Spleen (tissue), 11 donors: ENCODE results near the gene FARP1. TPM values are rescaled to one million over a fixed set of nuclear protein-coding genes. Genes with fewer than 3 reads are reported as not detected.

Source experiments
- DNase-seq: peaks from one replicate; pipeline ENCODE4 v3.0.0-alpha.2; 2020
- H3K27ac ChIP-seq, 8 donors: fragments of 200-600 bp; sonication (generic) in 7 of 8; 1 replicate in 4 of 8; 2 replicates in 4 of 8; pipeline versions ENCODE4 v1.5.0 to v1.8.0; 2016 to 2021; ENCODE audit warnings: inconsistent platforms in 4 of 8, mild to moderate bottlenecking in 4 of 8, moderate library complexity in 1 of 8
- H3K27me3 ChIP-seq, 7 donors: fragments of 200-600 bp; sonication (generic) in 6 of 7; replicated peaks in 1 of 7; 1 replicate in 4 of 7; 2 replicates in 3 of 7; pipeline versions ENCODE4 v1.5.0 to v1.8.0; 2016 to 2021; ENCODE audit warnings: inconsistent platforms in 3 of 7, mild to moderate bottlenecking in 1 of 7
- H3K36me3 ChIP-seq, 6 donors: fragments of 200-600 bp; sonication (generic) in 5 of 6; 1 replicate in 4 of 6; 2 replicates in 2 of 6; pipeline versions ENCODE4 v1.5.0 to v1.8.0; 2016 to 2021; ENCODE audit warnings: inconsistent platforms in 2 of 6
- H3K4me1 ChIP-seq, 6 donors: fragments of 200-600 bp; sonication (generic) in 5 of 6; 1 replicate in 3 of 6; 2 replicates in 3 of 6; pipeline versions ENCODE4 v1.5.0 to v1.8.0; 2016 to 2021; ENCODE audit warnings: inconsistent platforms in 3 of 6
- H3K4me3 ChIP-seq, 8 donors: fragments of 200-600 bp; sonication (generic) in 7 of 8; 1 replicate in 4 of 8; 2 replicates in 4 of 8; pipeline versions ENCODE4 v1.5.0 to v1.8.0; 2016 to 2021; ENCODE audit warnings: inconsistent platforms in 4 of 8, mild to moderate bottlenecking in 4 of 8, moderate library complexity in 2 of 8
- H3K9me3 ChIP-seq, 8 donors: fragments of 200-600 bp; sonication (generic) in 7 of 8; 1 replicate in 4 of 8; 2 replicates in 4 of 8; pipeline versions ENCODE4 v1.5.0 to v1.8.0; 2016 to 2021; ENCODE audit warnings: inconsistent platforms in 4 of 8
- CTCF ChIP-seq, 11 experiments: fragments of 200-600 bp in 7 of 11; fragments of 450-650 bp in 4 of 11; sonication (generic) in 4 of 11; IDR thresholded peaks in 8 of 11; conservative IDR thresholded peaks in 3 of 11; 1 replicate in 7 of 11; 2 replicates in 4 of 11; pipeline versions ENCODE4 v1.4.0 to v1.8.0; 2016 to 2021; ENCODE audit warnings: antibody characterized with exemption in 11 of 11, inconsistent platforms in 4 of 11, mild to moderate bottlenecking in 1 of 11
- POLR2A ChIP-seq, 3 donors: fragments of 450-650 bp; IDR thresholded peaks; one replicate each; pipeline ENCODE4 v1.5.1; 2017; ENCODE audit warnings: antibody characterized with exemption in 3 of 3, mild to moderate bottlenecking in 1 of 3
- POLR2AphosphoS5 ChIP-seq, 3 donors: sonication (generic); formaldehyde crosslinking; IDR thresholded peaks; one replicate each; pipeline ENCODE4 v1.5.1; 2017; ENCODE audit warnings: antibody characterized with exemption in 3 of 3
- WGBS, 5 donors: extraction: QIAGEN DNeasy Blood & Tissue Kit in 3 of 5; methylation state at CpG; one replicate each; pipeline versions ENCODE4 v1.1.5 to v1.1.7; 2013 to 2018; 5-methylcytosine and 5-hydroxymethylcytosine counted together
- intact Hi-C: fragments of 100-400 bp; cut with DNase I; formaldehyde crosslinking; loops from one replicate; pipeline ENCODE4 v1.15.0; 2023; ENCODE audit warnings: low total_unique reads
- polyA plus RNA-seq, 3 donors: library from polyadenylated mRNA; stranded (reverse); fragments of 200-250 nt; gene quantifications; one replicate each; pipeline ENCODE4 v1.2.1, GENCODE V29; 2013
- total RNA-seq, 7 donors: library from RNA; depleted of rRNA in 3 of 7; stranded (reverse); fragments of >200 nt in 3 of 7; fragmentation: NEBNext Ultra II Directional in 4 of 7; extraction: Animal tissue kit (Norgen Biotek cat#: 25700) in 4 of 7; gene quantifications; one replicate each; pipeline versions ENCODE4 v1.1.0 to v1.2.1, GENCODE V29; 2016 to 2021
- donor health status: healthy with polysubstance abuse.
- donor health status: DM: no; HTN: no; CAD: no; lungs with moderate emphysema.
- donor health status: DM: no; HTN: no; CAD: no.
- donor health status: Bipolar disorder and iron deficiency.
- donor health status: healthy.
- donor health status: DM: no; HTN: no; CAD: no.
- donor health status: DM: yes; HTN: yes; CAD: no.

FARP1 gene
- total and polyA plus RNA-seq, 10 donors = 3.7 to 60.9 (median 33.0) TPM

GRCh38 chr13:98223741-98224140 is 80.8 kb downstream of the FARP1 start:
- no peak for DNase-seq
- Histone ChIP-seq H3K4me3 (no peak overlapping the region), H3K4me1 (peaks cover 0 to 34% (median 11%) of the 10 kb centered on the region in 6 donors), H3K36me3 (no peaks in the 10 kb centered on the region), H3K9me3 (peaks cover 0 to 9% (median 0%) of the 10 kb centered on the region in 8 donors), H3K27ac (no peak overlapping the region), H3K27me3 (no peaks in the 10 kb centered on the region)
- TF ChIP-seq POLR2A (IDR thresholded peaks at IDR 0.05) (no peak), POLR2AphosphoS5 (IDR thresholded peaks at IDR 0.05) (no peak), CTCF (IDR thresholded peaks at IDR 0.05 in 8 of 11, conservative IDR thresholded peaks at IDR 0.05 in 3 of 11) (no peak)
- intact Hi-C loops = no loop called here

GRCh38 chr13:98224557-98224956 is 81.7 kb downstream of the FARP1 start:
- TF ChIP-seq POLR2AphosphoS5 (IDR thresholded peaks at IDR 0.05) (no peak), POLR2A (IDR thresholded peaks at IDR 0.05) (no peak), CTCF (IDR thresholded peaks at IDR 0.05 in 8 of 11, conservative IDR thresholded peaks at IDR 0.05 in 3 of 11) (no peak)
- peaks cover 0 to 34% (median 11%) of the 10 kb centered on the region in 6 donors for H3K4me1 ChIP-seq
- H3K4me3 ChIP-seq = no peak overlapping the region
- intact Hi-C loops = no loop called here
- no peak for DNase-seq
- no peaks in the 10 kb centered on the region for H3K27me3 ChIP-seq
- WGBS, 5 donors = 80 to 92% (median 90%) methylated on average over 5 of the region's 5 CpGs
- H3K9me3 ChIP-seq = peaks cover 0 to 9% (median 0%) of the 10 kb centered on the region in 8 donors
- no peak overlapping the region for H3K27ac ChIP-seq
- no peaks in the 10 kb centered on the region for H3K36me3 ChIP-seq

- intact Hi-C loops = no loop called here
- 91 to 96% (median 93%) methylated on average over 20 of the region's 20 CpGs for WGBS, 5 donors
- Histone ChIP-seq H3K27ac (no peak overlapping the region), H3K27me3 (no peaks in the 10 kb centered on the region), H3K36me3 (no peaks in the 10 kb centered on the region), H3K9me3 (peaks cover 0 to 9% (median 0%) of the 10 kb centered on the region in 8 donors), H3K4me1 (peaks cover 0 to 31% (median 9%) of the 10 kb centered on the region in 6 donors), H3K4me3 (no peak overlapping the region)
- DNase-seq = no peak
- TF ChIP-seq POLR2AphosphoS5 (IDR thresholded peaks at IDR 0.05) (no peak), CTCF (IDR thresholded peaks at IDR 0.05 in 8 of 11, conservative IDR thresholded peaks at IDR 0.05 in 3 of 11) (no peak), POLR2A (IDR thresholded peaks at IDR 0.05) (no peak)
These were observed 82.4 kb downstream of the FARP1 start for GRCh38 chr13:98225036-98225940.

GRCh38 chr13:98226496-98226895 is 83.6 kb downstream of the FARP1 start:
- Histone ChIP-seq H3K4me1 (peaks cover 0 to 20% (median 3%) of the 10 kb centered on the region in 6 donors), H3K27ac (no peak overlapping the region), H3K36me3 (no peaks in the 10 kb centered on the region), H3K9me3 (peaks cover 0 to 17% (median 7%) of the 10 kb centered on the region in 8 donors), H3K4me3 (no peak overlapping the region), H3K27me3 (no peaks in the 10 kb centered on the region)
- intact Hi-C loops = no loop called here
- no peak for DNase-seq
- TF ChIP-seq CTCF (IDR thresholded peaks at IDR 0.05 in 8 of 11, conservative IDR thresholded peaks at IDR 0.05 in 3 of 11) (no peak), POLR2AphosphoS5 (IDR thresholded peaks at IDR 0.05) (no peak), POLR2A (IDR thresholded peaks at IDR 0.05) (no peak)
- 77 to 90% (median 83%) methylated on average over 5 of the region's 5 CpGs for WGBS, 5 donors
